ENCODE data around the gene PSME1.

Gene PSME1

DNA sequence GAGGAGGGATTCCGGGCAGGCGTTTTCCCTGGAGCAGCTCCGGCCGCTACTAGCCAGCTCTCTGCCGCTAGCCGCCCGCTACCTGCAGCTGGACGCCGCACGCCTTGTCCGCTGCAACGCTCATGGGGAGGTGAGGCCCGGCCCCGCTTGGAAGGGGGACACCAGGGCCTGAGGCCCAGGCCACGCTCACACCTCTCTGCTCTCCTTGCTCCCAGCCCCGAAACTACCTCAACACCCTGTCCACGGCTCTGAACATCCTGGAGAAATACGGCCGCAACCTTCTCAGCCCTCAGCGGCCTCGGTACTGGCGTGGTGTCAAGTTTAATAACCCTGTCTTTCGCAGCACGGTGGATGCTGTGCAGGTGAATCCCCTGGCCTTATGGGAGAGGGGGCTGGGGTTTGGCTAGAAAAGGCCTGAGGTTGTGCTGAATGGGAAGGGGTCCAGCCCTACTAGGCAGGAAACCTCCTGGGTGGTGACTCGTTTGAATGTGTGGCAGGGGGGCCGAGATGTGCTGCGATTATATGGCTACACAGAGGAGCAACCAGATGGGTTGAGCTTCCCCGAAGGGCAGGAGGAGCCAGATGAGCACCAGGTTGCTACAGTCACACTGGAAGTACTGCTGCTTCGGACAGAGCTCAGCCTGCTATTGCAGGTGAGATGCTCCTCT is 11.9 kb downstream of the PSME1 start:
- POLR2A ChIA-PET = interaction anchor here (1.5 to 3.2 kb wide), 3 partner anchors 8 to 13 kb away, joined by 5 to 14 read pairs (median 12); partner anchors contain the start of genes IRF9 and PSME1
- CTCF ChIA-PET = interaction anchor here (1.1 to 12.0 kb wide), 6 partner anchors 9 to 55 kb away, joined by 3 to 154 read pairs (median 12); partner anchors contain the start of genes DCAF11, IRF9 and NRL
- DNase-seq (ENCODE audit: extremely low spot score) = no peak
- TF ChIP-seq, protein P1, sequence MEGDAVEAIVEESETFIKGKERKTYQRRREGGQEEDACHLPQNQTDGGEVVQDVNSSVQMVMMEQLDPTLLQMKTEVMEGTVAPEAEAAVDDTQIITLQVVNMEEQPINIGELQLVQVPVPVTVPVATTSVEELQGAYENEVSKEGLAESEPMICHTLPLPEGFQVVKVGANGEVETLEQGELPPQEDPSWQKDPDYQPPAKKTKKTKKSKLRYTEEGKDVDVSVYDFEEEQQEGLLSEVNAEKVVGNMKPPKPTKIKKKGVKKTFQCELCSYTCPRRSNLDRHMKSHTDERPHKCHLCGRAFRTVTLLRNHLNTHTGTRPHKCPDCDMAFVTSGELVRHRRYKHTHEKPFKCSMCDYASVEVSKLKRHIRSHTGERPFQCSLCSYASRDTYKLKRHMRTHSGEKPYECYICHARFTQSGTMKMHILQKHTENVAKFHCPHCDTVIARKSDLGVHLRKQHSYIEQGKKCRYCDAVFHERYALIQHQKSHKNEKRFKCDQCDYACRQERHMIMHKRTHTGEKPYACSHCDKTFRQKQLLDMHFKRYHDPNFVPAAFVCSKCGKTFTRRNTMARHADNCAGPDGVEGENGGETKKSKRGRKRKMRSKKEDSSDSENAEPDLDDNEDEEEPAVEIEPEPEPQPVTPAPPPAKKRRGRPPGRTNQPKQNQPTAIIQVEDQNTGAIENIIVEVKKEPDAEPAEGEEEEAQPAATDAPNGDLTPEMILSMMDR (IDR thresholded peaks at IDR 0.05; ENCODE audit: control extremely low read depth, extremely low read depth, low read depth, missing control alignments) = no peak

- TF ChIP-seq, protein P1 (IDR thresholded peaks at IDR 0.05; ENCODE audit: control extremely low read depth, extremely low read depth, low read depth, missing control alignments) = no peak
- POLR2A ChIA-PET = interaction anchor here (0.9 kb wide), 1 partner anchor 13 kb away, joined by 3 read pairs; no protein-coding TSS in a partner anchor
Observed at GRCh38 chr14:24149302-24149969, 13.4 kb downstream of the PSME1 start.

GRCh38 chr14:24150061-24150460 is 14.1 kb downstream of the PSME1 start:
- ChIA-PET CTCF (interaction anchor here (0.8 to 12.0 kb wide), 4 partner anchors 13 to 60 kb away, joined by 3 to 154 read pairs (median 6); partner anchors contain the start of genes DCAF11 and IRF9), POLR2A (interaction anchor here (0.9 to 1.4 kb wide), 2 partner anchors 11 to 12 kb away, joined by 3 to 7 read pairs; no protein-coding TSS in a partner anchor)
- no peak for DNase-seq (ENCODE audit: extremely low spot score)
- TF ChIP-seq, protein P1 (IDR thresholded peaks at IDR 0.05; ENCODE audit: control extremely low read depth, extremely low read depth, low read depth, missing control alignments) = no peak

More at GRCh38 chr14:24149302-24149969, 13.4 kb downstream of the PSME1 start:
- CTCF ChIA-PET = interaction anchor here (1.1 to 12.0 kb wide), 5 partner anchors 13 to 41 kb away, joined by 3 to 154 read pairs (median 7); partner anchors contain the start of genes DCAF11, IRF9 and NRL
- DNase-seq (ENCODE audit: extremely low spot score) = no peak

- no peak for DNase-seq (ENCODE audit: extremely low spot score)
- ChIA-PET CTCF (interaction anchor here (0.8 to 12.0 kb wide), 4 partner anchors 12 to 60 kb away, joined by 3 to 154 read pairs (median 6); partner anchors contain the start of genes DCAF11 and IRF9), POLR2A (interaction anchor here (1.4 kb wide), 1 partner anchor 11 kb away, joined by 7 read pairs; no protein-coding TSS in a partner anchor)
- TF ChIP-seq, protein P1 (IDR thresholded peaks at IDR 0.05; ENCODE audit: control extremely low read depth, extremely low read depth, low read depth, missing control alignments) = no peak
Observed at GRCh38 chr14:24150567-24150966, 14.6 kb downstream of the PSME1 start.

DNA sequence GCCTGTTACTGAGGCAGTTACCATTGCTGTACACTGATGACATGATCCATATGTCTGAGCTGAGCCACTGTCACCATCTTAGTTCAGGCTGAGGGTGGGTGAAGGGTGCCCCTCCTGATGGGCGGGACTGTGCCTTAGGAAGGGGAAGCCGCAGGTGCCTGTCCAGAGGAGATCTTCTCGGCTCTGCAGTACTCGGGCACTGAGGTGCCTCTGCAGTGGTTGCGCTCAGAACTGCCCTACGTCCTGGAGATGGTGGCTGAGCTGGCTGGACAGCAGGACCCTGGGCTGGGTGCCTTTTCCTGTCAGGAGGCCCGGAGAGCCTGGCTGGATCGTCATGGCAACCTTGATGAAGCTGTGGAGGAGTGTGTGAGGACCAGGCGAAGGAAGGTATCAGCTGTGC is 15.0 kb downstream of the PSME1 start:
- POLR2A ChIA-PET = interaction anchor here (1.3 to 1.4 kb wide), 2 partner anchors 10 to 11 kb away, joined by 5 to 7 read pairs; partner anchors contain the start of gene IRF9
- TF ChIP-seq, protein P1 (IDR thresholded peaks at IDR 0.05; ENCODE audit: control extremely low read depth, extremely low read depth, low read depth, missing control alignments) = no peak
- DNase-seq (ENCODE audit: extremely low spot score) = no peak
- CTCF ChIA-PET = interaction anchor here (1.0 to 12.0 kb wide), 6 partner anchors 10 to 42 kb away, joined by 3 to 154 read pairs (median 4); partner anchors contain the start of genes EMC9, IRF9 and PSME1
